ENCODE measurements around the gene CCL1. TPM values are rescaled to one million over a fixed set of nuclear protein-coding genes. Genes with fewer than 3 reads are reported as not detected.

Gene CCL1
- not detected for total RNA-seq

- ATAC-seq: no peak
- DNase-seq (ENCODE audit: low spot score): no peak
Observed at GRCh38 chr17:34363183-34363661, at the start of gene CCL1. TSS of gene CCL1 (minus strand) at chr17:34363233. CDS start at chr17:34363161, 72 bp downstream.

GRCh38 chr17:34412534-34412933, 49.5 kb upstream of the CCL1 start:
- ATAC-seq (no peak), DNase-seq (ENCODE audit: low spot score) (no peak)

- ATAC-seq: no peak
- DNase-seq (ENCODE audit: low spot score): no peak
Observed at GRCh38 chr17:34411646-34412421, 48.8 kb upstream of the CCL1 start.

- no peak for DNase-seq (ENCODE audit: low spot score)
- no peak for ATAC-seq
Observed at GRCh38 chr17:34409352-34409751, 46.3 kb upstream of the CCL1 start.

- DNase-seq (ENCODE audit: low spot score) (no peak), ATAC-seq (no peak)
Observed at GRCh38 chr17:34408439-34408838, 45.4 kb upstream of the CCL1 start.

- no peak for ATAC-seq
- DNase-seq (ENCODE audit: low spot score): no peak
Observed at GRCh38 chr17:34406226-34406625, 43.2 kb upstream of the CCL1 start.

GRCh38 chr17:34403006-34403405, 40.0 kb upstream of the CCL1 start:
- ATAC-seq: no peak

GRCh38 chr17:34401165-34401564, 38.1 kb upstream of the CCL1 start:
- ATAC-seq: no peak
- DNase-seq (ENCODE audit: low spot score): no peak

More at GRCh38 chr17:34403006-34403405, 40.0 kb upstream of the CCL1 start:
- DNase-seq (ENCODE audit: low spot score): no peak

GRCh38 chr17:34400301-34400931, 37.4 kb upstream of the CCL1 start:
- DNase-seq (ENCODE audit: low spot score) (no peak), ATAC-seq (no peak)

- DNase-seq (ENCODE audit: low spot score) (no peak), ATAC-seq (no peak)
Observed at GRCh38 chr17:34399725-34400124, 36.7 kb upstream of the CCL1 start.

GRCh38 chr17:34398990-34399389, 36.0 kb upstream of the CCL1 start:
- ATAC-seq: no peak

GRCh38 chr17:34397265-34397664, 34.2 kb upstream of the CCL1 start:
- ATAC-seq: no peak
- no peak for DNase-seq (ENCODE audit: low spot score)

More at GRCh38 chr17:34398990-34399389, 36.0 kb upstream of the CCL1 start:
- no peak for DNase-seq (ENCODE audit: low spot score)

- no peak for ATAC-seq
- no peak for DNase-seq (ENCODE audit: low spot score)
Observed at GRCh38 chr17:34393401-34393800, 30.4 kb upstream of the CCL1 start.

GRCh38 chr17:34391241-34391640, 28.2 kb upstream of the CCL1 start:
- DNase-seq (ENCODE audit: low spot score): no peak

GRCh38 chr17:34390649-34391048, 27.6 kb upstream of the CCL1 start:
- ATAC-seq: no peak

More at GRCh38 chr17:34391241-34391640, 28.2 kb upstream of the CCL1 start:
- ATAC-seq: no peak

GRCh38 chr17:34389126-34389750, 26.2 kb upstream of the CCL1 start:
- no peak for ATAC-seq

More at GRCh38 chr17:34390649-34391048, 27.6 kb upstream of the CCL1 start:
- DNase-seq (ENCODE audit: low spot score): no peak

GRCh38 chr17:34387566-34387965, 24.5 kb upstream of the CCL1 start:
- ATAC-seq (no peak), DNase-seq (ENCODE audit: low spot score) (no peak)

More at GRCh38 chr17:34389126-34389750, 26.2 kb upstream of the CCL1 start:
- no peak for DNase-seq (ENCODE audit: low spot score)

GRCh38 chr17:34386697-34387550, 23.9 kb upstream of the CCL1 start:
- DNase-seq (ENCODE audit: low spot score) (no peak), ATAC-seq (no peak)

GRCh38 chr17:34386343-34386696, 23.3 kb upstream of the CCL1 start:
- DNase-seq (ENCODE audit: low spot score) (no peak), ATAC-seq (no peak)

GRCh38 chr17:34384822-34385605, 22.0 kb upstream of the CCL1 start:
- no peak for ATAC-seq

More at GRCh38 chr17:34384822-34385605, 22.0 kb upstream of the CCL1 start:
- DNase-seq (ENCODE audit: low spot score): no peak
